Measurements from ENCODE around the gene STPG3. TPM values are rescaled to one million over a fixed set of nuclear protein-coding genes. Genes with fewer than 3 reads are reported as not detected.
A peak's percentile ranks its signal among the peaks of the same experiment; 100 is the strongest.
"Not testable (repeated sequence)": the region's sequence is repeated elsewhere in the genome, so short reads cannot be mapped to it uniquely, and the experiment has no call there.

STPG3 gene
- total RNA-seq, 5 donors from 2014 or later (not counting 1 experiment from before 2014, with no cell fraction given): 0.54 TPM; not detected in 4

GRCh38 chr9:137236238-137236935, 14.7 kb upstream of the STPG3 start:
- no peak overlapping the region for H3K27ac ChIP-seq (ENCODE audit: low read length)
- H3K4me3 Mint-ChIP-seq: peak overlapping the region in 1 of 3 donors; percentile 16
- ATAC-seq (replicated peaks in 1 of 4) (peak; percentile 20 to 37 (median 24)), DNase-seq (peak; percentile 71 to 95 (median 87))
- no peaks in the 10 kb centered on the region for H3K9me3 ChIP-seq
- no peak overlapping the region for H3K27ac Mint-ChIP-seq
- ChIA-PET POLR2A (interaction anchor here (0.6 kb wide), 2 partner anchors 25 to 30 kb away, joined by 4 to 5 read pairs; no protein-coding TSS in a partner anchor), CTCF (interaction anchor here (0.5 to 1.2 kb wide), 15 partner anchors 11 to 969 kb away, joined by 3 to 9 read pairs (median 4); partner anchors contain the start of genes MAN1B1 (in 1 of the 2) and NELFB (in 1 of the 2))
- H3K4me1 ChIP-seq (ENCODE audit: control insufficient read depth in 1 of 2, extremely low read depth in 1 of 2, insufficient read depth in 2 of 2, low read length in 2 of 2): peaks cover 3 to 47% of the 10 kb centered on the region in 2 experiments
- H3K9me3 Mint-ChIP-seq: no peaks in the 10 kb centered on the region
- WGBS (ENCODE audit: insufficient coverage): 10% methylated on average over 27 of the region's 31 CpGs
- no peaks in the 10 kb centered on the region for H3K36me3 Mint-ChIP-seq
- H3K4me3 ChIP-seq (ENCODE audit: control insufficient read depth in 1 of 2, extremely low read depth in 1 of 2, low read length in 1 of 2): no peak overlapping the region
- peaks cover 0 to 35% of the 10 kb centered on the region in 2 experiments for H3K27me3 ChIP-seq (replicated peaks in 1 of 2; ENCODE audit: control insufficient read depth in 2 of 2, extremely low read depth in 1 of 2, insufficient read depth in 2 of 2, low read length in 1 of 2)
- peaks cover 15 to 27% (median 19%) of the 10 kb centered on the region in 3 donors for H3K4me1 Mint-ChIP-seq
- peaks cover 0 to 8% of the 10 kb centered on the region in 2 donors for H3K27me3 Mint-ChIP-seq
- peaks cover 0 to 3% of the 10 kb centered on the region in 2 donors for H3K36me3 ChIP-seq (ENCODE audit: control insufficient read depth in 2 of 2, extremely low read depth in 1 of 2, insufficient read depth in 1 of 2, low read length in 1 of 2)

- Mint-ChIP-seq H3K9me3 (no peaks in the 10 kb centered on the region), H3K4me1 (peaks cover 15 to 27% (median 19%) of the 10 kb centered on the region in 3 donors), H3K27ac (no peak overlapping the region), H3K27me3 (peaks cover 0 to 5% of the 10 kb centered on the region in 2 donors), H3K4me3 (peak overlapping the region in 1 of 3 donors; percentile 16), H3K36me3 (no peaks in the 10 kb centered on the region)
- Histone ChIP-seq H3K4me3 (ENCODE audit: control insufficient read depth in 1 of 2, extremely low read depth in 1 of 2, low read length in 1 of 2) (no peak overlapping the region), H3K27me3 (replicated peaks in 1 of 2; ENCODE audit: control insufficient read depth in 2 of 2, extremely low read depth in 1 of 2, insufficient read depth in 2 of 2, low read length in 1 of 2) (peaks cover 0 to 29% of the 10 kb centered on the region in 2 experiments), H3K4me1 (ENCODE audit: control insufficient read depth in 1 of 2, extremely low read depth in 1 of 2, insufficient read depth in 2 of 2, low read length in 2 of 2) (peaks cover 3 to 51% of the 10 kb centered on the region in 2 experiments), H3K9me3 (no peaks in the 10 kb centered on the region), H3K36me3 (ENCODE audit: control insufficient read depth in 2 of 2, extremely low read depth in 1 of 2, insufficient read depth in 1 of 2, low read length in 1 of 2) (peaks cover 2 to 3% of the 10 kb centered on the region in 2 donors), H3K27ac (ENCODE audit: low read length) (no peak overlapping the region)
- 29% methylated on average over 9 of the region's 11 CpGs for WGBS (ENCODE audit: insufficient coverage)
- CTCF ChIA-PET: interaction anchor here (0.6 to 1.2 kb wide), 12 partner anchors 10 to 970 kb away, joined by 3 to 9 read pairs (median 4); partner anchors contain the start of genes MAN1B1 (in 1 of the 2) and NELFB (in 1 of the 2)
- POLR2A ChIA-PET: interaction anchor here in 1 of 2 donors (0.6 kb wide), 1 partner anchor 24 kb away, joined by 4 read pairs; no protein-coding TSS in a partner anchor
- DNase-seq: no peak
- no peak for ATAC-seq (replicated peaks in 1 of 4)
These were observed 14.1 kb upstream of the STPG3 start for GRCh38 chr9:137236936-137237421.

- CTCF ChIA-PET: no interaction called here
- H3K27ac Mint-ChIP-seq: no peak overlapping the region
- H3K27me3 ChIP-seq (replicated peaks in 1 of 2; ENCODE audit: control insufficient read depth in 2 of 2, extremely low read depth in 1 of 2, insufficient read depth in 2 of 2, low read length in 1 of 2): peaks cover 0 to 19% of the 10 kb centered on the region in 2 experiments
- H3K4me3 ChIP-seq (ENCODE audit: control insufficient read depth in 1 of 2, extremely low read depth in 1 of 2, low read length in 1 of 2): no peak overlapping the region
- 95% methylated on average over 11 of the region's 13 CpGs for WGBS (ENCODE audit: insufficient coverage)
- DNase-seq (no peak), ATAC-seq (replicated peaks in 1 of 4) (no peak)
- H3K9me3 ChIP-seq: no peaks in the 10 kb centered on the region
- H3K9me3 Mint-ChIP-seq: no peaks in the 10 kb centered on the region
- POLR2A ChIA-PET: no interaction called here
- peaks cover 0 to 5% of the 10 kb centered on the region in 2 donors for H3K27me3 Mint-ChIP-seq
- H3K4me3 Mint-ChIP-seq: no peak overlapping the region
- H3K4me1 Mint-ChIP-seq: peaks cover 26 to 38% (median 30%) of the 10 kb centered on the region in 3 donors
- no peak overlapping the region for H3K27ac ChIP-seq (ENCODE audit: low read length)
- H3K36me3 ChIP-seq (ENCODE audit: control insufficient read depth in 2 of 2, extremely low read depth in 1 of 2, insufficient read depth in 1 of 2, low read length in 1 of 2): peaks cover 3 to 13% of the 10 kb centered on the region in 2 donors
- peaks cover 11% of the 10 kb centered on the region for H3K36me3 Mint-ChIP-seq
- peaks cover 4 to 62% of the 10 kb centered on the region in 2 experiments for H3K4me1 ChIP-seq (ENCODE audit: control insufficient read depth in 1 of 2, extremely low read depth in 1 of 2, insufficient read depth in 2 of 2, low read length in 2 of 2)
These were observed 13.0 kb upstream of the STPG3 start for GRCh38 chr9:137237759-137238726.

GRCh38 chr9:137239541-137240200, 11.4 kb upstream of the STPG3 start:
- Histone ChIP-seq H3K4me3 (ENCODE audit: control insufficient read depth in 1 of 2, extremely low read depth in 1 of 2, low read length in 1 of 2) (peak overlapping the region; percentile 59 to 68), H3K36me3 (ENCODE audit: control insufficient read depth in 2 of 2, extremely low read depth in 1 of 2, insufficient read depth in 1 of 2, low read length in 1 of 2) (peaks cover 3 to 19% of the 10 kb centered on the region in 2 donors), H3K27me3 (replicated peaks in 1 of 2; ENCODE audit: control insufficient read depth in 2 of 2, extremely low read depth in 1 of 2, insufficient read depth in 2 of 2, low read length in 1 of 2) (peaks cover 0 to 11% of the 10 kb centered on the region in 2 experiments), H3K4me1 (ENCODE audit: control insufficient read depth in 1 of 2, extremely low read depth in 1 of 2, insufficient read depth in 2 of 2, low read length in 2 of 2) (peaks cover 4 to 73% of the 10 kb centered on the region in 2 experiments), H3K27ac (ENCODE audit: low read length) (peak overlapping the region; percentile 44)
- Mint-ChIP-seq H3K36me3 (peaks cover 14% of the 10 kb centered on the region), H3K4me3 (peak overlapping the region; percentile 67 to 84 (median 71)), H3K4me1 (peaks cover 29 to 47% (median 33%) of the 10 kb centered on the region in 3 donors), H3K27ac (peak overlapping the region; percentile 55 to 74)
- not testable (repeated sequence) for ATAC-seq (replicated peaks in 1 of 4); H3K27me3 Mint-ChIP-seq; H3K9me3 Mint-ChIP-seq; DNase-seq; H3K9me3 ChIP-seq
- POLR2A ChIA-PET: interaction anchor here in 1 of 2 donors (1.6 kb wide), 2 partner anchors 15 to 17 kb away, joined by 16 read pairs; partner anchors contain the start of genes NELFB and RNF208
- CTCF ChIA-PET: interaction anchor here in 1 of 2 donors (0.5 to 1.6 kb wide), 5 partner anchors 12 to 397 kb away, joined by 3 to 8 read pairs (median 4); partner anchors contain the start of genes AJM1 and RNF224
- 75% methylated on average over 8 of the region's 27 CpGs for WGBS (ENCODE audit: insufficient coverage)

- H3K4me1 Mint-ChIP-seq: peaks cover 29 to 41% (median 33%) of the 10 kb centered on the region in 3 donors
- CTCF ChIA-PET: interaction anchor here in 1 of 2 donors (1.0 to 1.6 kb wide), 8 partner anchors 16 to 398 kb away, joined by 3 to 8 read pairs (median 4); partner anchors contain the start of genes AJM1, MAN1B1 and TPRN
- WGBS (ENCODE audit: insufficient coverage): under 1% methylated on average over 58 of the region's 58 CpGs
- H3K9me3 Mint-ChIP-seq: no peaks in the 10 kb centered on the region
- POLR2A ChIA-PET: interaction anchor here (0.6 to 1.6 kb wide), 15 partner anchors 14 to 513 kb away, joined by 3 to 16 read pairs (median 4); partner anchors contain the start of genes CYSRT1 (in 1 of the 2), MAN1B1 (in 1 of the 2), NELFB (in 1 of the 2) and RNF208 (in 1 of the 2)
- peaks cover 3 to 19% of the 10 kb centered on the region in 2 donors for H3K36me3 ChIP-seq (ENCODE audit: control insufficient read depth in 2 of 2, extremely low read depth in 1 of 2, insufficient read depth in 1 of 2, low read length in 1 of 2)
- ATAC-seq (replicated peaks in 1 of 4) (peak; percentile 25 to 44 (median 40)), DNase-seq (peak in 31 of 35 experiments; percentile 43 to 84 (median 58))
- H3K27ac Mint-ChIP-seq: peak overlapping the region in 1 of 2 donors; percentile 74
- H3K4me3 ChIP-seq (ENCODE audit: control insufficient read depth in 1 of 2, extremely low read depth in 1 of 2, low read length in 1 of 2): peak overlapping the region; percentile 59 to 68
- peaks cover 4 to 73% of the 10 kb centered on the region in 2 experiments for H3K4me1 ChIP-seq (ENCODE audit: control insufficient read depth in 1 of 2, extremely low read depth in 1 of 2, insufficient read depth in 2 of 2, low read length in 2 of 2)
- peaks cover 14% of the 10 kb centered on the region for H3K36me3 Mint-ChIP-seq
- peak overlapping the region; percentile 70 for H3K27ac ChIP-seq (ENCODE audit: low read length)
- no peaks in the 10 kb centered on the region for H3K9me3 ChIP-seq
- no peaks in the 10 kb centered on the region for H3K27me3 Mint-ChIP-seq
- peaks cover 0 to 4% of the 10 kb centered on the region in 2 experiments for H3K27me3 ChIP-seq (replicated peaks in 1 of 2; ENCODE audit: control insufficient read depth in 2 of 2, extremely low read depth in 1 of 2, insufficient read depth in 2 of 2, low read length in 1 of 2)
- peak overlapping the region; percentile 67 to 84 (median 71) for H3K4me3 Mint-ChIP-seq
These were observed 10.7 kb upstream of the STPG3 start for GRCh38 chr9:137240318-137240840.
